ENCODE measurements around the gene ZNF76.

Gene ZNF76

DNA sequence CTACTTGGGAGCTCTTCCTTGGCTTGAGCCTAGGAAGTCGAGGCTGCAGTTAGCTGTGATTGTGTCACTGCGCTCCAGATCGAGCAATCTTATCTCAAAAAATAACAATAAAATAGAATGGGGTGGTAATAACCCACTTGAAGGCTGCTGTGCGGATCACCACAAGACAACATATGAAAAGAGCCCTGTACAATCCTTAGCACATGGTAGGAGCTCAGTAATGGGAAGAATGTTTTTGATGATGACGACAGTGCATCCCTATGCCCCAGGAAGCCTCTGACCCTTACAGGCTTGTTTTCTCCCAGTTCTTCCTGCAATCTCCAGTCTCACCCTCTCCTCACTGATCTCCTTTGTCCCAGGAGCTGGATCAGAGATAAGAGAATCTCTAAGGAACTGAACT is 30.2 kb upstream of the ZNF76 start:
- Histone ChIP-seq H3K27me3 (ENCODE audit: low read depth, low read length) (no peaks in the 10 kb centered on the region), H2AFZ (ENCODE audit: low read depth, low read length) (no peak overlapping the region)
- TF ChIP-seq, protein P1, sequence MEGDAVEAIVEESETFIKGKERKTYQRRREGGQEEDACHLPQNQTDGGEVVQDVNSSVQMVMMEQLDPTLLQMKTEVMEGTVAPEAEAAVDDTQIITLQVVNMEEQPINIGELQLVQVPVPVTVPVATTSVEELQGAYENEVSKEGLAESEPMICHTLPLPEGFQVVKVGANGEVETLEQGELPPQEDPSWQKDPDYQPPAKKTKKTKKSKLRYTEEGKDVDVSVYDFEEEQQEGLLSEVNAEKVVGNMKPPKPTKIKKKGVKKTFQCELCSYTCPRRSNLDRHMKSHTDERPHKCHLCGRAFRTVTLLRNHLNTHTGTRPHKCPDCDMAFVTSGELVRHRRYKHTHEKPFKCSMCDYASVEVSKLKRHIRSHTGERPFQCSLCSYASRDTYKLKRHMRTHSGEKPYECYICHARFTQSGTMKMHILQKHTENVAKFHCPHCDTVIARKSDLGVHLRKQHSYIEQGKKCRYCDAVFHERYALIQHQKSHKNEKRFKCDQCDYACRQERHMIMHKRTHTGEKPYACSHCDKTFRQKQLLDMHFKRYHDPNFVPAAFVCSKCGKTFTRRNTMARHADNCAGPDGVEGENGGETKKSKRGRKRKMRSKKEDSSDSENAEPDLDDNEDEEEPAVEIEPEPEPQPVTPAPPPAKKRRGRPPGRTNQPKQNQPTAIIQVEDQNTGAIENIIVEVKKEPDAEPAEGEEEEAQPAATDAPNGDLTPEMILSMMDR (IDR thresholded peaks at IDR 0.05; ENCODE audit: low read depth, low read length) = no peak
- no peak for TF ChIP-seq EZH2phosphoT487 (IDR thresholded peaks at IDR 0.05; ENCODE audit: low read depth)

GRCh38 chr6:35230498-35230897 is 29.0 kb upstream of the ZNF76 start:
- no peaks in the 10 kb centered on the region for H3K27me3 ChIP-seq (ENCODE audit: low read depth, low read length)
- TF ChIP-seq, protein P1 (IDR thresholded peaks at IDR 0.05; ENCODE audit: low read depth, low read length) = no peak
- TF ChIP-seq EZH2phosphoT487 (IDR thresholded peaks at IDR 0.05; ENCODE audit: low read depth) = no peak
- H4K20me1 ChIP-seq (ENCODE audit: insufficient read depth, low read length) = no peaks in the 10 kb centered on the region
- no peaks in the 10 kb centered on the region for H3K36me3 ChIP-seq (replicated peaks; ENCODE audit: low read depth, low read length)
- H3K27ac ChIP-seq (ENCODE audit: low read length) = no peak overlapping the region
- H3K79me2 ChIP-seq (ENCODE audit: low read length) = no peaks in the 10 kb centered on the region
- no peak overlapping the region for H3K9ac ChIP-seq (ENCODE audit: low read length)
- H3K9me3 ChIP-seq (ENCODE audit: insufficient read depth, low read length) = no peaks in the 10 kb centered on the region
- H2AFZ ChIP-seq (ENCODE audit: low read depth, low read length) = no peak overlapping the region
- no peak overlapping the region for H3K4me3 ChIP-seq (ENCODE audit: low read length)
- H3K4me1 ChIP-seq (ENCODE audit: low read length) = no peaks in the 10 kb centered on the region
- no peak overlapping the region for H3K4me2 ChIP-seq (ENCODE audit: low read length)

More for the DNA sequence above, 30.2 kb upstream of the ZNF76 start:
- Histone ChIP-seq H3K4me1 (ENCODE audit: low read length) (peaks cover 3% of the 10 kb centered on the region; the same call in 1 of the 2 replicates), H4K20me1 (ENCODE audit: insufficient read depth, low read length) (no peaks in the 10 kb centered on the region), H3K27ac (ENCODE audit: low read length) (no peak overlapping the region), H3K79me2 (ENCODE audit: low read length) (no peaks in the 10 kb centered on the region), H3K9ac (ENCODE audit: low read length) (no peak overlapping the region), H3K36me3 (replicated peaks; ENCODE audit: low read depth, low read length) (no peaks in the 10 kb centered on the region), H3K4me2 (ENCODE audit: low read length) (no peak overlapping the region), H3K9me3 (ENCODE audit: insufficient read depth, low read length) (no peaks in the 10 kb centered on the region), H3K4me3 (ENCODE audit: low read length) (no peak overlapping the region)

GRCh38 chr6:35230950-35231349 is 28.6 kb upstream of the ZNF76 start:
- no peak for TF ChIP-seq EZH2phosphoT487 (IDR thresholded peaks at IDR 0.05; ENCODE audit: low read depth)
- TF ChIP-seq, protein P1 (IDR thresholded peaks at IDR 0.05; ENCODE audit: low read depth, low read length) = no peak
- Histone ChIP-seq H3K9me3 (ENCODE audit: insufficient read depth, low read length) (no peaks in the 10 kb centered on the region), H3K4me2 (ENCODE audit: low read length) (no peak overlapping the region), H3K27me3 (ENCODE audit: low read depth, low read length) (no peaks in the 10 kb centered on the region), H3K4me3 (ENCODE audit: low read length) (no peak overlapping the region), H4K20me1 (ENCODE audit: insufficient read depth, low read length) (no peaks in the 10 kb centered on the region), H3K36me3 (replicated peaks; ENCODE audit: low read depth, low read length) (no peaks in the 10 kb centered on the region), H3K4me1 (ENCODE audit: low read length) (no peaks in the 10 kb centered on the region), H3K27ac (ENCODE audit: low read length) (no peak overlapping the region), H3K9ac (ENCODE audit: low read length) (no peak overlapping the region), H3K79me2 (ENCODE audit: low read length) (no peaks in the 10 kb centered on the region), H2AFZ (ENCODE audit: low read depth, low read length) (no peak overlapping the region)

- TF ChIP-seq EZH2phosphoT487 (IDR thresholded peaks at IDR 0.05; ENCODE audit: low read depth) = no peak
- TF ChIP-seq, protein P1 (IDR thresholded peaks at IDR 0.05; ENCODE audit: low read depth, low read length) = no peak
- no peak overlapping the region for H2AFZ ChIP-seq (ENCODE audit: low read depth, low read length)
- H3K79me2 ChIP-seq (ENCODE audit: low read length) = no peaks in the 10 kb centered on the region
- no peaks in the 10 kb centered on the region for H3K27me3 ChIP-seq (ENCODE audit: low read depth, low read length)
- H3K4me3 ChIP-seq (ENCODE audit: low read length) = no peak overlapping the region
- no peak overlapping the region for H3K27ac ChIP-seq (ENCODE audit: low read length)
- H4K20me1 ChIP-seq (ENCODE audit: insufficient read depth, low read length) = no peaks in the 10 kb centered on the region
- no peaks in the 10 kb centered on the region for H3K4me1 ChIP-seq (ENCODE audit: low read length)
- H3K36me3 ChIP-seq (replicated peaks; ENCODE audit: low read depth, low read length) = no peaks in the 10 kb centered on the region
- H3K9me3 ChIP-seq (ENCODE audit: insufficient read depth, low read length) = no peaks in the 10 kb centered on the region
- H3K9ac ChIP-seq (ENCODE audit: low read length) = no peak overlapping the region
- H3K4me2 ChIP-seq (ENCODE audit: low read length) = no peak overlapping the region
Observed at GRCh38 chr6:35231563-35231962, 28.0 kb upstream of the ZNF76 start.

All from OCI-LY3 (cell line).